Ovary (tissue), 9 donors: Measurements from ENCODE around the gene PRSS21. TPM values are rescaled to one million over a fixed set of nuclear protein-coding genes. Genes with fewer than 3 reads are reported as not detected.

ENCODE experiments used
- DNase-seq, 5 donors: peaks; one replicate each; pipeline ENCODE4 v3.0.0-alpha.2; 2019 to 2020
- H3K27ac ChIP-seq, 2 donors: fragments of 200-600 bp; one replicate each; pipeline versions ENCODE4 v1.5.1 to v1.8.0; 2019 to 2022
- H3K27me3 ChIP-seq: fragments of 200-600 bp; one replicate; pipeline ENCODE4 v1.8.0; 2022
- H3K36me3 ChIP-seq: fragments of 200-600 bp; sonication (generic); one replicate; pipeline ENCODE4 v1.5.1; 2019
- H3K4me1 ChIP-seq: one replicate; pipeline ENCODE4 v1.8.1; 2013; ENCODE audit warnings: mild to moderate bottlenecking, moderate library complexity; ENCODE audit not compliant: insufficient read depth
- H3K4me3 ChIP-seq: fragments of 200-600 bp; sonication (generic); one replicate; pipeline ENCODE4 v1.5.1; 2017
- H3K9me3 ChIP-seq, 2 donors: fragments of 200-600 bp in 1 of 2; sonication (generic) in 1 of 2; one replicate each; pipeline versions ENCODE4 v1.5.1 to v1.8.1; 2013 to 2019; ENCODE audit warnings: mild to moderate bottlenecking in 1 of 2, moderate library complexity in 1 of 2
- CTCF ChIP-seq, 3 donors: fragments of 450-650 bp in 2 of 3; fragments of 200-600 bp in 1 of 3; IDR thresholded peaks; one replicate each; pipeline versions ENCODE4 v1.5.1 to v1.8.0; 2016 to 2022; ENCODE audit warnings: antibody characterized with exemption in 3 of 3, mild to moderate bottlenecking in 1 of 3
- EP300 ChIP-seq: sonication (generic); formaldehyde crosslinking; IDR thresholded peaks from one replicate; pipeline ENCODE4 v1.6.1; 2017; ENCODE audit warnings: antibody characterized with exemption
- POLR2A ChIP-seq: fragments of 450-650 bp; IDR thresholded peaks from one replicate; pipeline ENCODE4 v1.6.1; 2017; ENCODE audit warnings: antibody characterized with exemption, mild to moderate bottlenecking, moderate library complexity
- WGBS, 3 donors: extraction: QIAGEN DNeasy Blood & Tissue Kit in 1 of 3; methylation state at CpG; one replicate each; pipeline versions ENCODE4 v1.1.5 to v1.1.7; 2013 to 2017; 5-methylcytosine and 5-hydroxymethylcytosine counted together
- intact Hi-C, 4 donors: fragments of 100-400 bp; cut with DNase I; formaldehyde crosslinking; loops; one replicate each; pipeline versions ENCODE4 v1.11.0 to v1.15.1; 2022 to 2023
- polyA plus RNA-seq, 2 donors: library from polyadenylated mRNA; stranded (reverse); fragments of 200-250 nt in 1 of 2; fragments of 350-450 nt in 1 of 2; fragmentation: Illumina TruSeq in 1 of 2; extraction: RNeasy Lipid Tissue Mini Kit (QIAGEN cat#74804) in 1 of 2; gene quantifications; one replicate each; pipeline ENCODE4 v1.2.3, GENCODE V29; 2013 to 2014
- total RNA-seq, 7 donors: library from RNA; depleted of rRNA in 2 of 7; stranded (reverse); fragments of >200 nt in 2 of 7; fragmentation: NEBNext Ultra II Directional in 3 of 7; extraction: Animal tissue kit (Norgen Biotek cat#: 25700) in 3 of 7; gene quantifications; one replicate each; pipeline versions ENCODE4 v1.1.0 to v1.2.4, GENCODE V29; 2016 to 2023
- donor health status: DM: no; HTN: no; CAD: no; lungs with moderate emphysema.
- donor health status: DM: no; HTN: no; CAD: no.
- donor health status: Bipolar disorder and iron deficiency.
- donor health status: DM: yes; HTN: yes; CAD: no.
- donor health status: DM: no; HTN: no; CAD: no.
- donor health status: DM: yes; HTN: yes; CAD: no.

Gene PRSS21
- total and polyA plus RNA-seq, 9 donors, result 0.53 to 9.3 (median 1.0) TPM; not detected in 4

- 71 to 73% (median 72%) methylated on average over 9 of the region's 9 CpGs for WGBS, 3 donors
- intact Hi-C loops, result no loop called here
- H3K27ac ChIP-seq, result no peak overlapping the region
- H3K4me1 ChIP-seq, result no peaks in the 10 kb centered on the region
- no peaks in the 10 kb centered on the region for H3K27me3 ChIP-seq
- DNase-seq, result peak in 1 of 5 donors; percentile 17
- H3K4me3 ChIP-seq, result no peak overlapping the region
- no peaks in the 10 kb centered on the region for H3K36me3 ChIP-seq
- no peaks in the 10 kb centered on the region for H3K9me3 ChIP-seq
- TF ChIP-seq POLR2A (no peak), CTCF (IDR thresholded peaks at IDR 0.05) (no peak), EP300 (no peak)
Measured at GRCh38 chr16:2821487-2822157, 4.6 kb downstream of the PRSS21 start.

GRCh38 chr16:2822158-2822495 lies 5.1 kb downstream of the PRSS21 start:
- no peak overlapping the region for H3K4me3 ChIP-seq
- DNase-seq, result peak in 1 of 5 donors; percentile 9
- no peaks in the 10 kb centered on the region for H3K36me3 ChIP-seq
- H3K4me1 ChIP-seq, result no peaks in the 10 kb centered on the region
- TF ChIP-seq EP300 (no peak), POLR2A (no peak), CTCF (IDR thresholded peaks at IDR 0.05) (no peak)
- H3K9me3 ChIP-seq, result no peaks in the 10 kb centered on the region
- no peaks in the 10 kb centered on the region for H3K27me3 ChIP-seq
- WGBS, 3 donors, result 57 to 72% (median 60%) methylated on average over 8 of the region's 8 CpGs
- intact Hi-C loops, result no loop called here
- H3K27ac ChIP-seq, result no peak overlapping the region

- Histone ChIP-seq H3K4me1 (no peaks in the 10 kb centered on the region), H3K4me3 (no peak overlapping the region), H3K27me3 (no peaks in the 10 kb centered on the region), H3K36me3 (no peaks in the 10 kb centered on the region), H3K27ac (no peak overlapping the region), H3K9me3 (no peaks in the 10 kb centered on the region)
- 40 to 57% (median 42%) methylated on average over 4 of the region's 4 CpGs for WGBS, 3 donors
- DNase-seq, result no peak
- TF ChIP-seq EP300, result no peak
- TF ChIP-seq POLR2A, result no peak
- no peak for TF ChIP-seq CTCF (IDR thresholded peaks at IDR 0.05)
- intact Hi-C loops, result no loop called here
Measured at GRCh38 chr16:2822496-2822895, 5.5 kb downstream of the PRSS21 start.

- Histone ChIP-seq H3K4me3 (no peak overlapping the region), H3K4me1 (no peaks in the 10 kb centered on the region), H3K27me3 (no peaks in the 10 kb centered on the region), H3K36me3 (no peaks in the 10 kb centered on the region), H3K27ac (no peak overlapping the region), H3K9me3 (no peaks in the 10 kb centered on the region)
- WGBS, 3 donors, result 69 to 74% (median 73%) methylated on average over 10 of the region's 10 CpGs
- no peak for DNase-seq
- no peak for TF ChIP-seq POLR2A
- TF ChIP-seq CTCF (IDR thresholded peaks at IDR 0.05), result no peak
- no peak for TF ChIP-seq EP300
- intact Hi-C loops, result no loop called here
Measured at GRCh38 chr16:2824626-2825025, 7.6 kb downstream of the PRSS21 start.
